ENCODE measurements around the gene GRHL3. TPM values are rescaled to one million over a fixed set of nuclear protein-coding genes. Genes with fewer than 3 reads are reported as not detected.

GRHL3 gene
- total RNA-seq, 1 experiment from 2014 or later = 8.9 TPM

GRCh38 chr1:24293392-24294227, 25.5 kb upstream of the GRHL3 start:
- DNase-seq (ENCODE audit: unreplicated experiment) = no peak
- peaks cover 8% of the 10 kb centered on the region for H3K36me3 Mint-ChIP-seq (ENCODE audit: insufficient read depth, unreplicated experiment)
- no peaks in the 10 kb centered on the region for H3K27me3 Mint-ChIP-seq (ENCODE audit: insufficient read depth, unreplicated experiment)
- H3K4me1 Mint-ChIP-seq (ENCODE audit: insufficient read depth, unreplicated experiment) = peaks cover 58% of the 10 kb centered on the region
- CTCF ChIA-PET = interaction anchor here (0.7 to 4.2 kb wide), 11 partner anchors 8 to 122 kb away, joined by 3 to 29 read pairs (median 6); partner anchors contain the start of gene NIPAL3
- TF ChIP-seq, protein P1, sequence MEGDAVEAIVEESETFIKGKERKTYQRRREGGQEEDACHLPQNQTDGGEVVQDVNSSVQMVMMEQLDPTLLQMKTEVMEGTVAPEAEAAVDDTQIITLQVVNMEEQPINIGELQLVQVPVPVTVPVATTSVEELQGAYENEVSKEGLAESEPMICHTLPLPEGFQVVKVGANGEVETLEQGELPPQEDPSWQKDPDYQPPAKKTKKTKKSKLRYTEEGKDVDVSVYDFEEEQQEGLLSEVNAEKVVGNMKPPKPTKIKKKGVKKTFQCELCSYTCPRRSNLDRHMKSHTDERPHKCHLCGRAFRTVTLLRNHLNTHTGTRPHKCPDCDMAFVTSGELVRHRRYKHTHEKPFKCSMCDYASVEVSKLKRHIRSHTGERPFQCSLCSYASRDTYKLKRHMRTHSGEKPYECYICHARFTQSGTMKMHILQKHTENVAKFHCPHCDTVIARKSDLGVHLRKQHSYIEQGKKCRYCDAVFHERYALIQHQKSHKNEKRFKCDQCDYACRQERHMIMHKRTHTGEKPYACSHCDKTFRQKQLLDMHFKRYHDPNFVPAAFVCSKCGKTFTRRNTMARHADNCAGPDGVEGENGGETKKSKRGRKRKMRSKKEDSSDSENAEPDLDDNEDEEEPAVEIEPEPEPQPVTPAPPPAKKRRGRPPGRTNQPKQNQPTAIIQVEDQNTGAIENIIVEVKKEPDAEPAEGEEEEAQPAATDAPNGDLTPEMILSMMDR (IDR thresholded peaks at IDR 0.05; ENCODE audit: unreplicated experiment) = no peak
- H3K4me3 Mint-ChIP-seq (ENCODE audit: unreplicated experiment) = no peak overlapping the region
- POLR2A ChIA-PET = interaction anchor here (0.9 to 18.3 kb wide), 20 partner anchors 8 to 939 kb away, joined by 3 to 400 read pairs (median 10); partner anchors contain the start of genes GRHL3, NIPAL3 and SYF2
- peak overlapping the region; percentile 98 for H3K27ac Mint-ChIP-seq (ENCODE audit: low read depth, unreplicated experiment)
- BruUV-seq (replicated peaks) = no TSS peak
- intact Hi-C loops (cut with micrococcal nuclease) = loop anchor here (1.0 to 2.0 kb wide), 3 partner anchors 27 to 98 kb away; no protein-coding TSS in a partner anchor
- no peaks in the 10 kb centered on the region for H3K9me3 Mint-ChIP-seq (ENCODE audit: unreplicated experiment)

GRCh38 chr1:24294228-24294672, 24.9 kb upstream of the GRHL3 start:
- Mint-ChIP-seq H3K27me3 (ENCODE audit: insufficient read depth, unreplicated experiment) (no peaks in the 10 kb centered on the region), H3K36me3 (ENCODE audit: insufficient read depth, unreplicated experiment) (peaks cover 8% of the 10 kb centered on the region), H3K9me3 (ENCODE audit: unreplicated experiment) (no peaks in the 10 kb centered on the region), H3K4me1 (ENCODE audit: insufficient read depth, unreplicated experiment) (peaks cover 57% of the 10 kb centered on the region), H3K27ac (ENCODE audit: low read depth, unreplicated experiment) (peak overlapping the region; percentile 98), H3K4me3 (ENCODE audit: unreplicated experiment) (peak overlapping the region; percentile 32)
- DNase-seq (ENCODE audit: unreplicated experiment) = peak; percentile 99
- POLR2A ChIA-PET = interaction anchor here (0.5 to 18.3 kb wide), 29 partner anchors 9 to 938 kb away, joined by 3 to 400 read pairs (median 5); partner anchors contain the start of genes GRHL3, NIPAL3, STPG1 and SYF2
- CTCF ChIA-PET = interaction anchor here (0.7 to 4.2 kb wide), 12 partner anchors 9 to 121 kb away, joined by 3 to 29 read pairs (median 6); partner anchors contain the start of gene NIPAL3
- intact Hi-C loops (cut with micrococcal nuclease) = loop anchor here (1.0 to 2.0 kb wide), 3 partner anchors 27 to 97 kb away; no protein-coding TSS in a partner anchor
- TF ChIP-seq, protein P1 (IDR thresholded peaks at IDR 0.05; ENCODE audit: unreplicated experiment) = no peak
- no TSS peak for BruUV-seq (replicated peaks)

GRCh38 chr1:24294716-24295371, 24.3 kb upstream of the GRHL3 start:
- Mint-ChIP-seq H3K27ac (ENCODE audit: low read depth, unreplicated experiment) (peak overlapping the region; percentile 98), H3K27me3 (ENCODE audit: insufficient read depth, unreplicated experiment) (no peaks in the 10 kb centered on the region), H3K9me3 (ENCODE audit: unreplicated experiment) (no peaks in the 10 kb centered on the region), H3K36me3 (ENCODE audit: insufficient read depth, unreplicated experiment) (peaks cover 8% of the 10 kb centered on the region), H3K4me1 (ENCODE audit: insufficient read depth, unreplicated experiment) (peaks cover 54% of the 10 kb centered on the region), H3K4me3 (ENCODE audit: unreplicated experiment) (peak overlapping the region; percentile 32)
- TF ChIP-seq, protein P1 (IDR thresholded peaks at IDR 0.05; ENCODE audit: unreplicated experiment) = peak; percentile 17
- TSS peak; percentile 82 for BruUV-seq (replicated peaks)
- DNase-seq (ENCODE audit: unreplicated experiment) = peak; percentile 99
- POLR2A ChIA-PET = interaction anchor here (0.5 to 18.3 kb wide), 32 partner anchors 9 to 937 kb away, joined by 3 to 400 read pairs (median 4); partner anchors contain the start of genes GRHL3, NIPAL3, STPG1 and SYF2
- intact Hi-C loops (cut with micrococcal nuclease) = loop anchor here (1.0 to 2.0 kb wide), 3 partner anchors 26 to 96 kb away; no protein-coding TSS in a partner anchor
- CTCF ChIA-PET = interaction anchor here (0.7 to 4.2 kb wide), 12 partner anchors 10 to 98 kb away, joined by 3 to 29 read pairs (median 6); no protein-coding TSS in a partner anchor
